Testis (tissue), 3 donors: ENCODE results near the gene EPM2A. TPM values are rescaled to one million over a fixed set of nuclear protein-coding genes. Genes with fewer than 3 reads are reported as not detected.

Experiments used
- DNase-seq: peaks from one replicate; pipeline ENCODE4 v3.0.0-alpha.2; 2019
- H3K27ac ChIP-seq, 2 donors: fragments of 200-600 bp; sonication (generic); one replicate each; pipeline ENCODE4 v1.5.1; 2019
- H3K27me3 ChIP-seq: fragments of 200-600 bp; sonication (generic); one replicate; pipeline ENCODE4 v1.5.1; 2019
- H3K36me3 ChIP-seq: fragments of 200-600 bp; sonication (generic); one replicate; pipeline ENCODE4 v1.5.1; 2017; ENCODE audit warnings: low read depth; ENCODE audit errors: missing control alignments
- H3K4me1 ChIP-seq: fragments of 200-600 bp; sonication (generic); one replicate; pipeline ENCODE4 v1.5.1; 2019
- H3K4me3 ChIP-seq, 2 donors: fragments of 200-600 bp; sonication (generic); one replicate each; pipeline ENCODE4 v1.5.1; 2017 to 2019
- H3K9me3 ChIP-seq: fragments of 200-600 bp; sonication (generic); one replicate; pipeline ENCODE4 v1.5.1; 2017
- CTCF ChIP-seq, 3 experiments: fragments of 450-650 bp in 2 of 3; fragments of 200-600 bp in 1 of 3; sonication (generic) in 1 of 3; IDR thresholded peaks; one replicate each; pipeline ENCODE4 v1.5.1; 2016 to 2019; ENCODE audit warnings: antibody characterized with exemption in 3 of 3, mild to moderate bottlenecking in 2 of 3, moderate library complexity in 1 of 3
- POLR2A ChIP-seq: fragments of 450-650 bp; IDR thresholded peaks from one replicate; pipeline ENCODE4 v1.6.1; 2017; ENCODE audit warnings: antibody characterized with exemption, mild to moderate bottlenecking, moderate library complexity
- WGBS, 2 donors: methylation state at CpG; one replicate each; pipeline ENCODE4 v1.1.5; 2018; 5-methylcytosine and 5-hydroxymethylcytosine counted together
- intact Hi-C: fragments of 100-400 bp; cut with DNase I; formaldehyde crosslinking; loops from one replicate; pipeline ENCODE4 v1.15.1; 2023; ENCODE audit warnings: low total_unique reads
- polyA plus RNA-seq: library from polyadenylated mRNA; stranded (reverse); fragments of 350-450 nt; fragmentation: Illumina TruSeq; extraction: RNeasy Lipid Tissue Mini Kit (QIAGEN cat#74804); gene quantifications from one replicate; pipeline ENCODE4 v1.2.3, GENCODE V29; 2014; ENCODE audit warnings: low read depth, low replicate concordance; ENCODE audit not compliant: insufficient read depth
- total RNA-seq, 2 donors: library from RNA; depleted of rRNA; stranded (reverse); fragments of >200 nt; gene quantifications; one replicate each; pipeline ENCODE4 v1.2.3, GENCODE V29; 2016

The EPM2A gene
- total and polyA plus RNA-seq, 3 donors from 2014 or later: 20.8 to 29.2 (median 25.4) TPM

DNA sequence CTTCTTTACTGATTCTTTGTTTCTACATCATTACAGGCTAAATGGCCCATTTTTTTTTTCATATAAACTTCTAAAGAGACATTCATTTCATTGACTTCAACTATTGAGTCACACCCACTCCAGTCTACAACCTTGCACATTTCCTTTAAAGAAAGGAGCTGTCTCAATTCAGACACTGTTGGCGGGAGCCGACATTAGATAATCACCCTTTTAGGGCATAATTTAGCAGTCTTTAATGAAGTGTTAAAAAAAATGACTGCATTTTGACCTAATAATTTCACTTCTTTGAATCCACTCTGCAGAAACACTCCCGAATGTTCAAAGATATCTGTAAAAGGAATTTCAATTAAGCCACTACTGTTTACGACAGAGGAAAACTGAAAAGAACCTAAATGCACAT, 1.5 kb downstream of the EPM2A start:
- H3K27ac ChIP-seq: peak overlapping the region in 1 of 2 donors; percentile 99
- WGBS, 2 donors: 33 to 40% methylated on average over 4 of the region's 4 CpGs
- no peaks in the 10 kb centered on the region for H3K36me3 ChIP-seq
- no peaks in the 10 kb centered on the region for H3K9me3 ChIP-seq
- no peak for DNase-seq
- no peak for TF ChIP-seq POLR2A
- no peak for TF ChIP-seq CTCF (IDR thresholded peaks at IDR 0.05)
- intact Hi-C loops: no loop called here
- peaks cover 9% of the 10 kb centered on the region for H3K4me1 ChIP-seq
- no peak overlapping the region for H3K4me3 ChIP-seq
- no peaks in the 10 kb centered on the region for H3K27me3 ChIP-seq

DNA sequence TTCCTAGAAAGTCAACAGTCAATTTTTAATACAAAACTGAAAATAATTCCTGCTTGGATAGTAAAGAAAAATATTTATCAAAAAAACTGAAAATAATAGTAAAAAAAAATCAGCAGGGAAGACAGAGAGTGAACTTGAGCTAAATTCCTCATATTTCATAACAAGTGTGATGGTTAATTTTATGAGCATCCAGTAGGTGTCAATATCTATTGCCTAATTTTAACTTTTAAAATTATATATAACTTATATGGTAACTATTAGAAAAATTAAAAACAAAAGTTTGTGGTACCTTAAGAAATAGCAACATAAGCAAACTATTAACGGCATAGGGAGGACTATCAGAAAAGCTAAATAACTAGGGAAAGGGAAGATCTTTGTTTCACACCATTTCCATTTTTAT, 2.1 kb downstream of the EPM2A start:
- Histone ChIP-seq H3K36me3 (no peaks in the 10 kb centered on the region), H3K4me3 (no peak overlapping the region), H3K4me1 (peaks cover 9% of the 10 kb centered on the region), H3K9me3 (no peaks in the 10 kb centered on the region), H3K27me3 (no peaks in the 10 kb centered on the region), H3K27ac (no peak overlapping the region)
- intact Hi-C loops: no loop called here
- no peak for DNase-seq
- TF ChIP-seq CTCF (IDR thresholded peaks at IDR 0.05) (no peak), POLR2A (no peak)
- WGBS, 2 donors: 42 to 63% methylated on average over 1 of the region's 1 CpG

- 67 to 71% methylated on average over 1 of the region's 1 CpG for WGBS, 2 donors
- Histone ChIP-seq H3K27me3 (no peaks in the 10 kb centered on the region), H3K27ac (no peak overlapping the region), H3K9me3 (no peaks in the 10 kb centered on the region), H3K4me3 (no peak overlapping the region), H3K4me1 (peaks cover 9% of the 10 kb centered on the region), H3K36me3 (no peaks in the 10 kb centered on the region)
- intact Hi-C loops: no loop called here
- no peak for DNase-seq
- TF ChIP-seq POLR2A (no peak), CTCF (IDR thresholded peaks at IDR 0.05) (no peak)
Measured at GRCh38 chr6:145731447-145731846, 3.9 kb downstream of the EPM2A start.

- Histone ChIP-seq H3K4me3 (no peak overlapping the region), H3K27ac (no peak overlapping the region), H3K36me3 (no peaks in the 10 kb centered on the region), H3K4me1 (peaks cover 9% of the 10 kb centered on the region), H3K27me3 (no peaks in the 10 kb centered on the region), H3K9me3 (no peaks in the 10 kb centered on the region)
- WGBS, 2 donors: 85 to 98% methylated on average over 2 of the region's 2 CpGs
- intact Hi-C loops: no loop called here
- TF ChIP-seq POLR2A (no peak), CTCF (IDR thresholded peaks at IDR 0.05) (no peak)
- no peak for DNase-seq
Measured at GRCh38 chr6:145729887-145730286, 5.4 kb downstream of the EPM2A start.
